Esophagus squamous epithelium (tissue), 5 donors: ENCODE results near the gene KIF1A. TPM values are rescaled to one million over a fixed set of nuclear protein-coding genes. Genes with fewer than 3 reads are reported as not detected.

Source experiments
- DNase-seq: peaks from one replicate; lab custom pipeline; 2025; lab: John Stamatoyannopoulos, UW
- H3K27ac ChIP-seq, 4 donors: fragments of 200-600 bp; sonication (generic); one replicate each; pipeline ENCODE4 v1.5.1; 2016 to 2019; ENCODE audit warnings: mild to moderate bottlenecking in 1 of 4
- H3K27me3 ChIP-seq, 4 donors: fragments of 200-600 bp; sonication (generic); 1 replicate in 3 of 4; 2 replicates in 1 of 4; pipeline versions ENCODE4 v1.5.1 to v1.6.0; 2017 to 2021; ENCODE audit warnings: antibody characterized with exemption in 1 of 4
- H3K36me3 ChIP-seq, 3 donors: fragments of 200-600 bp; sonication (generic); one replicate each; pipeline ENCODE4 v1.5.1; 2016 to 2019
- H3K4me1 ChIP-seq, 3 donors: fragments of 200-600 bp; sonication (generic); one replicate each; pipeline ENCODE4 v1.5.1; 2017 to 2019
- H3K4me3 ChIP-seq, 4 donors: fragments of 200-600 bp; sonication (generic); 1 replicate in 3 of 4; 2 replicates in 1 of 4; pipeline ENCODE4 v1.5.1; 2016 to 2019; ENCODE audit warnings: mild to moderate bottlenecking in 2 of 4, moderate library complexity in 1 of 4
- H3K9me3 ChIP-seq, 3 donors: fragments of 200-600 bp; sonication (generic); one replicate each; pipeline ENCODE4 v1.5.1; 2016 to 2019
- CTCF ChIP-seq, 6 experiments: fragments of 450-650 bp in 4 of 6; fragments of 200-600 bp in 2 of 6; sonication (generic) in 2 of 6; IDR thresholded peaks; one replicate each; pipeline ENCODE4 v1.5.1; 2016 to 2019; ENCODE audit warnings: antibody characterized with exemption in 6 of 6, mild to moderate bottlenecking in 4 of 6, moderate library complexity in 4 of 6
- POLR2A ChIP-seq, 4 donors: fragments of 450-650 bp; IDR thresholded peaks; one replicate each; pipeline ENCODE4 v1.6.1; 2017; ENCODE audit warnings: antibody characterized with exemption in 4 of 4, mild to moderate bottlenecking in 4 of 4, moderate library complexity in 3 of 4
- WGBS, 2 donors: methylation state at CpG; one replicate each; pipeline ENCODE4 v1.1.5; 2018; 5-methylcytosine and 5-hydroxymethylcytosine counted together
- intact Hi-C: fragments of 100-400 bp; cut with DNase I; formaldehyde crosslinking; loops from one replicate; pipeline ENCODE4 v1.15.0; 2022
- total RNA-seq, 4 donors: library from RNA; depleted of rRNA; stranded (reverse); fragments of >200 nt; gene quantifications; one replicate each; pipeline ENCODE4 v1.1.0, GENCODE V29; 2016
- donor health status: DM: yes; HTN: yes; CAD: no.

Gene KIF1A
- total RNA-seq, 4 donors from 2014 or later, result 0.15 TPM; not detected in 3

- WGBS, 2 donors, result 67 to 96% methylated on average over 1 to 4 of the region's 5 CpGs
- no peak overlapping the region for H3K4me3 ChIP-seq
- no peaks in the 10 kb centered on the region for H3K36me3 ChIP-seq
- H3K27me3 ChIP-seq, result peaks cover 0 to 55% (median 0%) of the 10 kb centered on the region in 4 donors
- H3K27ac ChIP-seq, result no peak overlapping the region
- no peaks in the 10 kb centered on the region for H3K4me1 ChIP-seq
- H3K9me3 ChIP-seq, result no peaks in the 10 kb centered on the region
- no peak for DNase-seq
- no peak for TF ChIP-seq CTCF (IDR thresholded peaks at IDR 0.05)
- no peak for TF ChIP-seq POLR2A (IDR thresholded peaks at IDR 0.05)
- intact Hi-C loops, result no loop called here
Measured at GRCh38 chr2:240711701-240712100, 108.3 kb downstream of the KIF1A start.

- no peak overlapping the region for H3K27ac ChIP-seq
- 76 to 85% methylated on average over 3 to 5 of the region's 9 CpGs for WGBS, 2 donors
- no peak for DNase-seq
Measured at GRCh38 chr2:240711296-240711695, 108.7 kb downstream of the KIF1A start.

GRCh38 chr2:240708457-240708856, 111.6 kb downstream of the KIF1A start:
- Histone ChIP-seq H3K4me1 (no peaks in the 10 kb centered on the region), H3K36me3 (no peaks in the 10 kb centered on the region), H3K27me3 (peaks cover 0 to 59% (median 0%) of the 10 kb centered on the region in 4 donors), H3K4me3 (no peak overlapping the region), H3K27ac (no peak overlapping the region), H3K9me3 (no peaks in the 10 kb centered on the region)
- intact Hi-C loops, result loop anchor here (10.0 kb wide), 1 partner anchor 204 kb away; no protein-coding TSS in a partner anchor
- WGBS, 2 donors, result 67 to 72% methylated on average over 7 of the region's 7 CpGs
- no peak for TF ChIP-seq CTCF (IDR thresholded peaks at IDR 0.05)
- TF ChIP-seq POLR2A (IDR thresholded peaks at IDR 0.05), result no peak
- DNase-seq, result no peak

More at GRCh38 chr2:240711296-240711695, 108.7 kb downstream of the KIF1A start:
- H3K27me3 ChIP-seq, result peaks cover 0 to 50% (median 0%) of the 10 kb centered on the region in 4 donors
- TF ChIP-seq CTCF (IDR thresholded peaks at IDR 0.05) (no peak), POLR2A (IDR thresholded peaks at IDR 0.05) (no peak)
- H3K36me3 ChIP-seq, result no peaks in the 10 kb centered on the region
- intact Hi-C loops, result no loop called here
- H3K9me3 ChIP-seq, result no peaks in the 10 kb centered on the region
- H3K4me1 ChIP-seq, result no peaks in the 10 kb centered on the region
- H3K4me3 ChIP-seq, result no peak overlapping the region

GRCh38 chr2:240707821-240708220, 112.2 kb downstream of the KIF1A start:
- 64 to 69% methylated on average over 10 of the region's 10 CpGs for WGBS, 2 donors
- H3K4me1 ChIP-seq, result no peaks in the 10 kb centered on the region
- TF ChIP-seq POLR2A (IDR thresholded peaks at IDR 0.05) (no peak), CTCF (IDR thresholded peaks at IDR 0.05) (no peak)
- no peak overlapping the region for H3K4me3 ChIP-seq
- H3K36me3 ChIP-seq, result no peaks in the 10 kb centered on the region
- intact Hi-C loops, result loop anchor here (10.0 kb wide), 1 partner anchor 203 kb away; no protein-coding TSS in a partner anchor
- peaks cover 0 to 66% (median 0%) of the 10 kb centered on the region in 4 donors for H3K27me3 ChIP-seq
- DNase-seq, result no peak
- H3K9me3 ChIP-seq, result no peaks in the 10 kb centered on the region
- H3K27ac ChIP-seq, result no peak overlapping the region

GRCh38 chr2:240707043-240707756, 112.8 kb downstream of the KIF1A start:
- TF ChIP-seq POLR2A (IDR thresholded peaks at IDR 0.05) (no peak), CTCF (IDR thresholded peaks at IDR 0.05) (no peak)
- Histone ChIP-seq H3K4me3 (no peak overlapping the region), H3K27me3 (peaks cover 0 to 72% (median 0%) of the 10 kb centered on the region in 4 donors), H3K4me1 (no peaks in the 10 kb centered on the region), H3K36me3 (no peaks in the 10 kb centered on the region), H3K27ac (no peak overlapping the region), H3K9me3 (no peaks in the 10 kb centered on the region)
- intact Hi-C loops, result loop anchor here (10.0 kb wide), 1 partner anchor 202 kb away; no protein-coding TSS in a partner anchor
- DNase-seq, result no peak
- 32 to 48% methylated on average over 10 to 15 of the region's 15 CpGs for WGBS, 2 donors
